Mesendoderm (in vitro differentiated cells): ENCODE data around the gene NLRP7.
"Not testable (repeated sequence)": the region's sequence is repeated elsewhere in the genome, so short reads cannot be mapped to it uniquely, and the experiment has no call there.

ENCODE experiments used
- DNase-seq: peaks from one replicate; pipeline ENCODE4 v3.0.0; 2013
- H2AK5ac ChIP-seq: 2 replicates; pipeline ENCODE4 v1.6.1; 2013; ENCODE audit warnings: low read length, inconsistent platforms
- H2BK120ac ChIP-seq: 2 replicates; pipeline ENCODE4 v1.6.1; 2013; ENCODE audit warnings: low read depth, mild to moderate bottlenecking, low read length, moderate library complexity, mixed read lengths
- H2BK15ac ChIP-seq: replicated peaks from 2 replicates; pipeline ENCODE4 v1.6.1; 2013; ENCODE audit warnings: low read depth, mild to moderate bottlenecking, moderate library complexity
- H2BK5ac ChIP-seq: 2 replicates; pipeline ENCODE4 v1.6.1; 2013; ENCODE audit warnings: low read length, inconsistent platforms
- H3K18ac ChIP-seq: 2 replicates; pipeline ENCODE4 v1.6.1; 2013; ENCODE audit warnings: mild to moderate bottlenecking, low read length, mixed read lengths
- H3K23ac ChIP-seq: one replicate; pipeline ENCODE4 v1.6.1; 2013; ENCODE audit warnings: low read length
- H3K27ac ChIP-seq: 2 replicates; pipeline ENCODE4 v1.5.1; 2013; ENCODE audit warnings: low read depth, mild to moderate bottlenecking, inconsistent platforms, low read length, moderate library complexity
- H3K27me3 ChIP-seq: 2 replicates; pipeline ENCODE4 v1.6.1; 2013; ENCODE audit warnings: low read length, control low read depth, mild to moderate bottlenecking, inconsistent platforms; ENCODE audit not compliant: insufficient read depth, poor library complexity
- H3K36me3 ChIP-seq: 2 replicates; pipeline ENCODE4 v1.6.1; 2013; ENCODE audit warnings: low read length, inconsistent platforms; ENCODE audit not compliant: control insufficient read depth, insufficient read depth
- H3K4ac ChIP-seq: one replicate; pipeline ENCODE4 v1.6.1; 2013; ENCODE audit warnings: low read depth, mild to moderate bottlenecking, low read length, moderate library complexity
- H3K4me1 ChIP-seq: 2 replicates; pipeline ENCODE4 v1.6.1; 2013; ENCODE audit warnings: low read depth, low read length, inconsistent platforms; ENCODE audit not compliant: control insufficient read depth
- H3K4me2 ChIP-seq: 2 replicates; pipeline ENCODE4 v1.6.1; 2013; ENCODE audit warnings: low read length
- H3K4me3 ChIP-seq: 2 replicates; pipeline ENCODE4 v1.5.1; 2013; ENCODE audit warnings: mild to moderate bottlenecking, low read length
- H3K56ac ChIP-seq: one replicate; pipeline ENCODE4 v1.6.1; 2013; ENCODE audit warnings: low read length
- H3K79me1 ChIP-seq: 2 replicates; pipeline ENCODE4 v1.6.1; 2013; ENCODE audit warnings: low read length, inconsistent platforms
- H3K79me2 ChIP-seq: 2 replicates; pipeline ENCODE4 v1.6.1; 2013; ENCODE audit warnings: mild to moderate bottlenecking, low read length; ENCODE audit not compliant: control insufficient read depth, insufficient read depth
- H3K9ac ChIP-seq: 2 replicates; pipeline ENCODE4 v1.6.1; 2013; ENCODE audit warnings: low read length, inconsistent platforms
- H4K5ac ChIP-seq: one replicate; pipeline ENCODE4 v1.6.1; 2013; ENCODE audit warnings: low read length
- H4K8ac ChIP-seq: one replicate; pipeline ENCODE4 v1.6.1; 2013; ENCODE audit warnings: low read depth, mild to moderate bottlenecking, control low read depth, low read length, moderate library complexity
- WGBS: extraction: QIAGEN DNeasy Blood & Tissue Kit; methylation state at CpG from one replicate; pipeline ENCODE4 v1.1.7; 2013; ENCODE audit warnings: low lambda C conversion rate, missing lambda C conversion rate; ENCODE audit not compliant: insufficient coverage; ENCODE audit errors: extremely low coverage; 5-methylcytosine and 5-hydroxymethylcytosine counted together

Gene NLRP7

DNA sequence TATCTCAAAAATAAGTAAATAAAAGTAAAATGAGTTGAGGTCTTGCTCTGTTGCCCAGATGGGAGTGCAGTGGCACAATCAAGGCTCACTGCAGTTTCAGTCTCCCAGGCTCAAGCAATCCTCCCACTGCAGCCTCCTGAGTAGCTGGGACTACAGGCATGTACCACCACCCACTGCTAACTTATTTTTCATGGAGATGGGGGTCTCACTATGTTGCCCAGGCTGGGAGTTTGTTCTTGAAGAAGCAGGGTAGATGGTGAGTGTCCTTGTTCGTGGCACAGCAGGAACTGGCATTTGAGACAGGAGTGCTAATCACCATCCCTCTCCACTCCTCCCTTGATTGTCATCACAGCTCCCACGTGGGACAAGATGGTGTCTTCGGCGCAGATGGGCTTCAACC is 22.3 kb upstream of the NLRP7 start:
- no CpG with 5 or more reads among the region's 4 CpGs for WGBS
- Histone ChIP-seq H3K18ac (no peak overlapping the region), H3K4me1 (no peaks in the 10 kb centered on the region)

DNA sequence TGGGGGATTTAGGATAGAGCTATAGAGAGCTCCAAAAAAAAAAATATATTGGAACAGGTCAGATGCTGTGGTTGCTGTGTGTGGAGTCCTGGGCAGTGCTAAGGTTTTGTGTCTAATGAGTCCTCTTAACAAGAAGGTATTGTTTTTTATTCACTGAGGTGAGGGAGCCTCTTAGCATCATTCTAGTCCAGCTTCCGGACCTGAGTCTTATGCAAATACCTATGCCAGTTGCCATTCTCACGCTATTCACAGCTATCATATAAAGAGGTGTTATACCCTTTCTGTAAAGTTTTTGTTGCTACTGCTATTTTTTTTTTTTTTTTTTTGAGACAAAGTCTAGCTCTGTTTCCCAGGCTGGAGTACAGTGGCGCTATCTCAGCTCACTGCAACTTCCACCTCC is 20.3 kb upstream of the NLRP7 start:
- Histone ChIP-seq H3K4ac (no peak overlapping the region), H3K36me3 (no peaks in the 10 kb centered on the region), H4K8ac (no peak overlapping the region), H2BK5ac (no peak overlapping the region), H3K4me2 (no peak overlapping the region), H3K79me2 (no peaks in the 10 kb centered on the region), H3K79me1 (no peaks in the 10 kb centered on the region), H3K23ac (no peak overlapping the region), H3K9ac (no peak overlapping the region), H3K4me3 (no peak overlapping the region), H3K27ac (no peak overlapping the region), H2AK5ac (no peak overlapping the region), H3K18ac (no peak overlapping the region), H2BK15ac (no peak overlapping the region), H4K5ac (no peak overlapping the region), H3K4me1 (no peaks in the 10 kb centered on the region), H3K27me3 (no peaks in the 10 kb centered on the region), H2BK120ac (no peak overlapping the region), H3K56ac (no peak overlapping the region)
- WGBS, result no CpG with 5 or more reads among the region's 3 CpGs
- no peak for DNase-seq

More for the DNA sequence above, 22.3 kb upstream of the NLRP7 start:
- Histone ChIP-seq H3K4me3 (no peak overlapping the region), H3K56ac (no peak overlapping the region), H3K36me3 (no peaks in the 10 kb centered on the region), H3K79me1 (no peaks in the 10 kb centered on the region), H3K4ac (no peak overlapping the region), H4K8ac (no peak overlapping the region), H3K27ac (no peak overlapping the region), H3K27me3 (no peaks in the 10 kb centered on the region), H3K79me2 (no peaks in the 10 kb centered on the region), H2BK5ac (no peak overlapping the region), H2BK15ac (no peak overlapping the region), H2AK5ac (no peak overlapping the region), H3K23ac (no peak overlapping the region), H2BK120ac (no peak overlapping the region), H3K4me2 (no peak overlapping the region), H4K5ac (no peak overlapping the region), H3K9ac (no peak overlapping the region)
- DNase-seq, result no peak

DNA sequence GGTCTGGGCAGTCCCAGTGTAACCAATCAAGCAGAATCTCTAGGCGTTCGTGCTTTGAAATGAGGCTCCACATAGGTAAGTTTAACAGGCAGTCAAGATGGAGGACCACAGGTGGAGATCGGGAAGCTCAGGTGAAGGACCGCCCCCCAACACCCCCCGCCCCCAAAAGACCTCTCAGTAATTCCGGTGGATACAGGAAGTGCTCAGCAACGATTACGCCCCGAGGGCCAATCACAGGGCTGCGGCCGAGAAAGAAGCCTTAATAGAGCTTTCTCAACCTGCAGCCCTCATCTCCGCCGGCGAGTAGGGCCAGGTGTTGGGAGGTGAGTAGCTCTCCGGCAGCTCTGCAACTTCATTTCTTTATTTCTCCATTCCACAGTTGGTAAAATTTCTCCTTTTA is 17.7 kb upstream of the NLRP7 start:
- WGBS, result no CpG with 5 or more reads among the region's 15 CpGs
- not testable (repeated sequence) for H2AK5ac ChIP-seq, H3K18ac ChIP-seq, H3K4ac ChIP-seq, H3K9ac ChIP-seq, H2BK15ac ChIP-seq, DNase-seq, H3K36me3 ChIP-seq, H3K79me2 ChIP-seq, H3K4me3 ChIP-seq, H3K27ac ChIP-seq, H3K4me2 ChIP-seq, H3K4me1 ChIP-seq, H3K56ac ChIP-seq, H4K8ac ChIP-seq, H2BK5ac ChIP-seq, H3K79me1 ChIP-seq, H3K23ac ChIP-seq, H3K27me3 ChIP-seq, H4K5ac ChIP-seq, H2BK120ac ChIP-seq

GRCh38 chr19:54959840-54960239 is 12.5 kb upstream of the NLRP7 start:
- H3K23ac ChIP-seq, result no peak overlapping the region
- H3K4me2 ChIP-seq, result no peak overlapping the region
- H3K4me3 ChIP-seq, result no peak overlapping the region
- no peaks in the 10 kb centered on the region for H3K79me1 ChIP-seq
- no peak overlapping the region for H3K56ac ChIP-seq
- WGBS, result no CpG with 5 or more reads among the region's 8 CpGs
- no peaks in the 10 kb centered on the region for H3K79me2 ChIP-seq
- no peak overlapping the region for H3K4ac ChIP-seq
- no peak overlapping the region for H3K18ac ChIP-seq
- no peak overlapping the region for H3K9ac ChIP-seq
- H2AK5ac ChIP-seq, result no peak overlapping the region
- no peaks in the 10 kb centered on the region for H3K4me1 ChIP-seq
- no peak overlapping the region for H2BK15ac ChIP-seq
- H2BK120ac ChIP-seq, result no peak overlapping the region
- H3K27ac ChIP-seq, result no peak overlapping the region
- no peak overlapping the region for H4K8ac ChIP-seq
- no peaks in the 10 kb centered on the region for H3K27me3 ChIP-seq
- no peak overlapping the region for H2BK5ac ChIP-seq
- H4K5ac ChIP-seq, result no peak overlapping the region
- H3K36me3 ChIP-seq, result no peaks in the 10 kb centered on the region
- DNase-seq, result no peak

DNA sequence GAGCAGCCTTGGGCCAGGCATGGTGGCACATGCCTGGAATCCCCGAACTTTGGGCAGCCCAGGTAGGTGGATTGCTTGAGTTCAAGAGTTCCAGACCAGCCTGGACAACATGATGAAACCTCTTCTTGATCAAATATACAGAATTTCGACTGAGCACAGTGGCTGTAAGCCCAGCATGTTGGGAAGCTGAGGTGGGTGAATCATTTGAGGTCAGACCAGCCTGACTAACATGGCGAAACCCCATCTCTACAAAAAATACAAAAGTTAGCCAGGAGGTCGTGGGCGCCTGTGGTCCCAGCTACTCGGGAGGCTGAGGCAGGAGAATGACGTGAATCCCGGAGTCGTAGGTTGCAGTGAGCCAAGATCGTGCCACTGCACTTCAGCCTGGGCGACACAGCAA is 8.0 kb upstream of the NLRP7 start:
- H3K79me1 ChIP-seq, result no peaks in the 10 kb centered on the region
- H3K56ac ChIP-seq, result no peak overlapping the region
- H3K79me2 ChIP-seq, result no peaks in the 10 kb centered on the region
- DNase-seq, result no peak
- no peaks in the 10 kb centered on the region for H3K4me1 ChIP-seq
- H3K27ac ChIP-seq, result no peak overlapping the region
- no peak overlapping the region for H3K4me2 ChIP-seq
- H4K8ac ChIP-seq, result no peak overlapping the region
- no peak overlapping the region for H2BK5ac ChIP-seq
- no peak overlapping the region for H3K9ac ChIP-seq
- no peaks in the 10 kb centered on the region for H3K36me3 ChIP-seq
- H3K27me3 ChIP-seq, result no peaks in the 10 kb centered on the region
- no peak overlapping the region for H3K18ac ChIP-seq
- no CpG with 5 or more reads among the region's 11 CpGs for WGBS
- no peak overlapping the region for H3K23ac ChIP-seq
- H3K4ac ChIP-seq, result no peak overlapping the region
- H3K4me3 ChIP-seq, result no peak overlapping the region
- no peak overlapping the region for H2BK120ac ChIP-seq
- H2AK5ac ChIP-seq, result no peak overlapping the region
- no peak overlapping the region for H4K5ac ChIP-seq
- no peak overlapping the region for H2BK15ac ChIP-seq

DNA sequence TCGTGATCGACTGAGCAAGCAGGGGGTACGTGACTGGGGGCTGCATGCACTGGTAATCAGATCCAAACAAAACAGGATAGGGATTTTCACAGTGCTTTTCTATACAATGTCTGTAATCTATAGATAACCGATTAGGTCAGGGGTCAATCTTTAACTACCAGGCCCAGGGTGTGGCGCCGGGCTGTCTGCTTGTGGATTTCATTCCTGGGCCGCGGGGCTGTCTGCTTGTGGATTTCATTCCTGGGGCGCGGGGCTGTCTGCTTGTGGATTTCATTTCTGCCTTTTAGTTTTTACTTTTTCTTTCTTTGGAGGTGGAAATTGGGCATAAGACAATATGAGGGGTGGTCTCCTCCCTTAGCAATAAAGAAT is 6.0 kb upstream of the NLRP7 start:
- peak overlapping the region; percentile 42 for H3K56ac ChIP-seq
- H3K4me3 ChIP-seq, H3K4me1 ChIP-seq, H3K4ac ChIP-seq, H2BK5ac ChIP-seq, H4K5ac ChIP-seq, H3K27me3 ChIP-seq, H2BK120ac ChIP-seq, H3K36me3 ChIP-seq, H3K79me2 ChIP-seq, H3K79me1 ChIP-seq, H3K9ac ChIP-seq, H2AK5ac ChIP-seq, H4K8ac ChIP-seq, H3K23ac ChIP-seq, H3K18ac ChIP-seq, H3K4me2 ChIP-seq, DNase-seq, H2BK15ac ChIP-seq: not testable (repeated sequence)
- WGBS, result no CpG with 5 or more reads among the region's 10 CpGs
- H3K27ac ChIP-seq, result peak overlapping the region; percentile 51
